ENCODE results near the gene NPIPA2.
"Not testable (repeated sequence)": the region's sequence is repeated elsewhere in the genome, so short reads cannot be mapped to it uniquely, and the experiment has no call there.

DNA sequence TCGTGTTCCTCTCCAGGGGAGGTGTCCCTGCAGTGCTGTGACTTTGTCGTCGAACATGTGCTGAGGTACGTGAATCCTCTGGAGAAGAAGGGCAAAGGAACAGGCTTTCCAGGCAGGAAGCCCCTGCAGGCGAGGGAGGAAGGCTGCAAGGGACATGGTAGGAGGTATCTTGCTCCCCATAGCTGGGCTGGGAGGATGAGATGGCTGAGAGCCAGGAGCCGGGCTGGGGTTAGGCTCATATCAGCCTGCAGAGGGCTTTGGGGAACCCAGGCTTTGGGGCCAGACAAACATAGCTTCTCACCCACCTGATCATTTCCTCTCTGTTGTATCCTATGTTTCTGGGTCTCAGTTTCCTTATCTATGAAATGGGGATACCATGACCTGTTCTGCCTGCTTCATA is 34.4 kb downstream of the NPIPA2 start:
- TF ChIP-seq POLR2A, POLR2AphosphoS5 (IDR thresholded peaks at IDR 0.05): not testable (repeated sequence)
- TF ChIP-seq, protein P1, sequence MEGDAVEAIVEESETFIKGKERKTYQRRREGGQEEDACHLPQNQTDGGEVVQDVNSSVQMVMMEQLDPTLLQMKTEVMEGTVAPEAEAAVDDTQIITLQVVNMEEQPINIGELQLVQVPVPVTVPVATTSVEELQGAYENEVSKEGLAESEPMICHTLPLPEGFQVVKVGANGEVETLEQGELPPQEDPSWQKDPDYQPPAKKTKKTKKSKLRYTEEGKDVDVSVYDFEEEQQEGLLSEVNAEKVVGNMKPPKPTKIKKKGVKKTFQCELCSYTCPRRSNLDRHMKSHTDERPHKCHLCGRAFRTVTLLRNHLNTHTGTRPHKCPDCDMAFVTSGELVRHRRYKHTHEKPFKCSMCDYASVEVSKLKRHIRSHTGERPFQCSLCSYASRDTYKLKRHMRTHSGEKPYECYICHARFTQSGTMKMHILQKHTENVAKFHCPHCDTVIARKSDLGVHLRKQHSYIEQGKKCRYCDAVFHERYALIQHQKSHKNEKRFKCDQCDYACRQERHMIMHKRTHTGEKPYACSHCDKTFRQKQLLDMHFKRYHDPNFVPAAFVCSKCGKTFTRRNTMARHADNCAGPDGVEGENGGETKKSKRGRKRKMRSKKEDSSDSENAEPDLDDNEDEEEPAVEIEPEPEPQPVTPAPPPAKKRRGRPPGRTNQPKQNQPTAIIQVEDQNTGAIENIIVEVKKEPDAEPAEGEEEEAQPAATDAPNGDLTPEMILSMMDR (IDR thresholded peaks at IDR 0.05), result not testable (repeated sequence)
